K562 (cell line): Measurements from ENCODE around the gene CERCAM. TPM values are rescaled to one million over a fixed set of nuclear protein-coding genes. Genes with fewer than 3 reads are reported as not detected.

Experiments used
- ATAC-seq: fragments of 200-7000 bp; cut with Tn5 transposase; 3 replicates; pipeline ENCODE4 v1.9.1; 2020; ENCODE audit warnings: moderate library complexity
- BruUV-seq: library from RNA; stranded (reverse); fragments of 400-500 nt; replicated peaks from 2 replicates; lab custom pipeline; 2021; lab: Mats Ljungman, UMichigan
- CTCF ChIA-PET: fragments of 300-600 bp; formaldehyde crosslinking; extraction: SDS; loops from one replicate; lab custom pipeline; 2021; ENCODE audit warnings: low intra/inter-chr PET ratio; lab: Yijun Ruan, JAX
- POLR2A ChIA-PET: fragments of 300-600, 350-650 bp; sonication (Branson Sonifier 250); formaldehyde crosslinking; extraction: SDS; loops from one replicate; lab custom pipeline; 2021; ENCODE audit warnings: antibody characterized with exemption, inconsistent platforms; lab: Yijun Ruan, JAX
- DNase-seq, 4 experiments: peaks; one replicate each; pipeline versions ENCODE4 v3.0.0 to v3.0.0-alpha.2; 2011 to 2018; ENCODE audit warnings: low spot score in 3 of 4, mixed read lengths in 3 of 4; ENCODE audit errors: extremely low read depth in 1 of 4
- FAIRE-seq: peaks from 2 replicates; lab custom pipeline; 2011; peaks lifted over from hg19 to GRCh38; lab: Jason Lieb, UNC
- H2AFZ ChIP-seq: 2 replicates; pipeline ENCODE4 v1.6.0; 2011; ENCODE audit warnings: low read depth, low read length, control low read depth, inconsistent platforms
- H3K27ac ChIP-seq: fragments of 200-600 bp; 3 replicates; pipeline ENCODE4 v1.8.0; 2011; ENCODE audit warnings: low read depth, mild to moderate bottlenecking, control low read depth, inconsistent platforms, low read length, moderate library complexity, mixed read lengths; ENCODE audit errors: extremely low read depth
- H3K27me3 ChIP-seq, 2 experiments: fragments of 300-600 bp in 1 of 2; 2 replicates in 1 of 2; 3 replicates in 1 of 2; pipeline versions ENCODE4 v1.6.0 to v1.8.0; 2011; ENCODE audit warnings: inconsistent platforms in 2 of 2, low read length in 2 of 2, mild to moderate bottlenecking in 1 of 2, mixed read lengths in 1 of 2, moderate library complexity in 1 of 2; ENCODE audit not compliant: control insufficient read depth in 2 of 2, insufficient read depth in 2 of 2
- H3K36me3 ChIP-seq: fragments of 300-600 bp; 3 replicates; pipeline ENCODE4 v1.8.0; 2011; ENCODE audit warnings: mild to moderate bottlenecking, low read length, inconsistent platforms; ENCODE audit not compliant: control insufficient read depth, insufficient read depth
- H3K4me1 ChIP-seq, 2 experiments: fragments of 200-600 bp in 1 of 2; replicated peaks in 1 of 2; 2 replicates in 1 of 2; 3 replicates in 1 of 2; pipeline versions ENCODE4 v1.5.1 to v1.8.0; 2011; ENCODE audit warnings: inconsistent platforms in 2 of 2, low read length in 2 of 2, mild to moderate bottlenecking in 1 of 2, mixed read lengths in 1 of 2, moderate library complexity in 1 of 2; ENCODE audit not compliant: control insufficient read depth in 2 of 2, insufficient read depth in 2 of 2
- H3K4me2 ChIP-seq: 2 replicates; pipeline ENCODE4 v1.6.1; 2011; ENCODE audit warnings: low read length, control low read depth, inconsistent platforms, mixed read lengths; ENCODE audit not compliant: insufficient read depth
- H3K4me3 ChIP-seq: fragments of 200-600 bp; sonication (generic), shearing (Covaris generic); 2 replicates; pipeline ENCODE4 v1.5.1; 2016; ENCODE audit warnings: control low read depth, inconsistent platforms
- H3K79me2 ChIP-seq: fragments of 200-600 bp; 3 replicates; pipeline ENCODE4 v1.8.0; 2011; ENCODE audit warnings: low read length, inconsistent platforms; ENCODE audit not compliant: control insufficient read depth, insufficient read depth
- H3K9ac ChIP-seq, 2 experiments: 2 replicates each; pipeline versions ENCODE4 v1.6.0 to v1.6.1; 2011; ENCODE audit warnings: low read depth in 2 of 2, low read length in 2 of 2, control low read depth in 1 of 2, inconsistent platforms in 1 of 2, mild to moderate bottlenecking in 1 of 2, mixed read lengths in 1 of 2; ENCODE audit not compliant: insufficient read depth in 1 of 2
- H3K9me1 ChIP-seq: one replicate; pipeline ENCODE4 v1.6.0; 2011; ENCODE audit warnings: inconsistent platforms, mild to moderate bottlenecking, low read length, moderate library complexity; ENCODE audit not compliant: control insufficient read depth, insufficient read depth
- H3K9me3 ChIP-seq: replicated peaks from 2 replicates; pipeline ENCODE4 v1.5.1; 2011; ENCODE audit warnings: low read depth, low read length, inconsistent platforms; ENCODE audit not compliant: control insufficient read depth, insufficient read depth
- H4K20me1 ChIP-seq: replicated peaks from 2 replicates; pipeline ENCODE4 v1.6.1; 2011; ENCODE audit warnings: low read length, inconsistent platforms, mixed read lengths; ENCODE audit not compliant: control insufficient read depth, insufficient read depth
- DNMT1 ChIP-seq: fragments of 450-650 bp; IDR thresholded peaks from 2 replicates; pipeline ENCODE4 v1.6.1; 2016; ENCODE audit warnings: antibody characterized with exemption, mild to moderate bottlenecking
- GTF2F1 ChIP-seq: IDR thresholded peaks from 2 replicates; pipeline ENCODE4 v1.6.1; 2011; ENCODE audit warnings: low read depth, low read length, improper control_type of control experiment
- HNRNPH1 ChIP-seq: fragments of 200-400 bp; formaldehyde crosslinking; optimal IDR thresholded peaks from 2 replicates; pipeline ENCODE3; 2017; ENCODE audit warnings: low read depth, mild to moderate bottlenecking, low read length, moderate library complexity
- HNRNPK ChIP-seq: fragments of 200-400 bp; formaldehyde crosslinking; IDR thresholded peaks from one replicate; pipeline ENCODE4 v1.6.1; 2018; ENCODE audit warnings: mild to moderate bottlenecking, low read depth, low read length; ENCODE audit not compliant: poor library complexity, severe bottlenecking
- RAD51 ChIP-seq: fragments of 450-650 bp; IDR thresholded peaks from 2 replicates; pipeline ENCODE4 v1.7.1; 2016; ENCODE audit warnings: low read depth, mild to moderate bottlenecking, borderline replicate concordance
- SAFB ChIP-seq: fragments of 200-400 bp; formaldehyde crosslinking; IDR thresholded peaks from 2 replicates; pipeline ENCODE4 v1.6.1; 2017; ENCODE audit warnings: low read depth, low read length, borderline replicate concordance
- SNRNP70 ChIP-seq: fragments of 200-400 bp; formaldehyde crosslinking; optimal IDR thresholded peaks from 2 replicates; pipeline ENCODE3; 2017; ENCODE audit warnings: low read depth, low read length
- XRCC3 ChIP-seq: fragments of 450-650 bp; IDR thresholded peaks from 2 replicates; pipeline ENCODE4 v1.6.1; 2017; ENCODE audit warnings: mild to moderate bottlenecking, moderate library complexity
- ZNF184 ChIP-seq: sonication (generic); formaldehyde crosslinking; IDR thresholded peaks from 2 replicates; pipeline ENCODE4 v1.5.0; 2020; ENCODE audit warnings: missing genetic modification reagents
- WGBS: fragments of 100-300 bp; shearing (Covaris generic); methylation state at CpG from one replicate; pipeline ENCODE4 v1.1.6; 2016; ENCODE audit warnings: low coverage, mixed read lengths; ENCODE audit not compliant: insufficient coverage; ENCODE audit errors: missing lambda C conversion rate; 5-methylcytosine and 5-hydroxymethylcytosine counted together
- in situ Hi-C: fragments of 300-500 bp; cut with MboI; formaldehyde crosslinking; loops from 4 replicates; pipeline ENCODE4 v1.15.0; 2018; ENCODE audit warnings: inconsistent platforms, mixed read lengths
- intact Hi-C: fragments of 100-400 bp; cut with micrococcal nuclease; formaldehyde crosslinking; loops from 2 replicates; pipeline ENCODE4 v1.14.2; 2022
- polyA plus RNA-seq, 8 experiments: library from polyadenylated mRNA; depleted of rRNA in 4 of 8; stranded (reverse) in 5 of 8; unstranded in 3 of 8; fragments of >200 nt; fragmentation: Nextera tagmentation in 2 of 8; fragmentation: Illumina TruSeq in 1 of 8; extraction: Ambion mirVana in 2 of 8; extraction: Trizol in 1 of 8; gene quantifications; 2 replicates each; pipeline versions ENCODE4 v1.2.1 to v1.2.3, GENCODE V29; 2011 to 2014; ENCODE audit warnings: inconsistent platforms in 1 of 8, missing spikeins in 1 of 8
- total RNA-seq, 7 experiments: library from RNA; depleted of rRNA in 6 of 7; stranded (reverse); fragments of >200 nt in 6 of 7; fragmentation: Illumina TruSeq in 2 of 7; extraction: Trizol in 2 of 7; gene quantifications; 2 replicates each; pipeline versions ENCODE4 v1.2.1 to v1.2.3, GENCODE V29; 2011 to 2021; ENCODE audit warnings: low replicate concordance in 1 of 7
- TF ChIP-seq, protein P1 (sequence below): sonication (generic); formaldehyde crosslinking; IDR thresholded peaks from 2 replicates; pipeline ENCODE4 v1.8.1; 2023; ENCODE audit warnings: mild to moderate bottlenecking, missing genetic modification reagents, moderate library complexity
- TF ChIP-seq, protein P2 (sequence below): fragments of 250-450 bp; sonication (Bioruptor Pico); IDR thresholded peaks from 2 replicates; pipeline ENCODE4 v1.4.0; 2020
- TF ChIP-seq, protein P3 (sequence below): sonication (generic); formaldehyde crosslinking; IDR thresholded peaks from 2 replicates; pipeline ENCODE4 v1.8.0; 2022; ENCODE audit warnings: missing genetic modification reagents, mild to moderate bottlenecking, borderline replicate concordance
- TF ChIP-seq, protein P4 (sequence below): fragments of 450-650 bp; IDR thresholded peaks from 2 replicates; pipeline ENCODE4 v1.6.1; 2016; ENCODE audit warnings: low read depth, mild to moderate bottlenecking, moderate library complexity
- TF ChIP-seq, protein P5 (sequence below): fragments of 450-650 bp; IDR thresholded peaks from 2 replicates; pipeline ENCODE4 v1.7.1; 2018; ENCODE audit warnings: mild to moderate bottlenecking, low read depth; ENCODE audit not compliant: partially characterized antibody

CERCAM gene
- total and polyA plus RNA-seq, 9 of the 15 experiments (the other 6 are each of a cell fraction or from before 2014, with no cell fraction given), result 0.75 to 24.0 (median 18.0) TPM

DNA sequence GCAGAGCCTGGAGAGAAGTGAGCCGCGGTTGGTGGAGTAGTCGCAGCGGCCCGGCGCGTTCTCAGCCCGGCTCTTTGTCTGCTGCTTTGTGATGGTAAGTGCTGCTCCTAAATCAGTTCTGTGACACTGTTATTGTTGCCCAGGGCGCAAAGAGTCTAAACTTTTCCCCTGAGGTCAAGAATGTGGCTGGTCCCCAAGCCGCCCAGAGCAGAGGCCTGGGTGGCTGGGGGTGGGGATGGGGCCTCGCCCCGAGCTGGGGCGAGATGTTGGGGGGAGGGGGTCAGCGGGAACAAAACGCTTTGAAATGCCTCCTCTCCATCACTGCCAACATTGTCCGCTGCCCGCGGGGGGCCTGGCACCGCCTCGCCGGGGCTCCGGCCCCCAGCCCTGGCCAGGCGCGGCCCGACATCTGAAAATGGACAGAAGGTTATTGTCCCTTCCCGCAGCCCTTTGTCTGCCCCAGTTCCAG, 11.7 kb upstream of the CERCAM start:
- in situ Hi-C loops, result no loop called here
- Histone ChIP-seq H3K4me1 (peaks cover 0 to 22% of the 10 kb centered on the region in 2 experiments; a peak in 2 of 5 replicates), H3K9me1 (no peaks in the 10 kb centered on the region), H3K79me2 (no peaks in the 10 kb centered on the region), H3K9ac (no peak overlapping the region), H4K20me1 (no peaks in the 10 kb centered on the region), H3K36me3 (no peaks in the 10 kb centered on the region), H3K27ac (no peak overlapping the region), H3K4me3 (no peak overlapping the region), H3K4me2 (no peak overlapping the region), H2AFZ (no peak overlapping the region), H3K27me3 (peaks cover 0 to 6% of the 10 kb centered on the region in 2 experiments; a peak in 2 of 5 replicates), H3K9me3 (no peaks in the 10 kb centered on the region)
- WGBS, result 40% methylated on average over 13 of the region's 26 CpGs
- intact Hi-C loops, result no loop called here
- no peak for FAIRE-seq
- no peak for DNase-seq
- no peak for ATAC-seq
- POLR2A ChIA-PET, result interaction anchor here (0.9 kb wide), 1 partner anchor 9 kb away, joined by 3 read pairs; no protein-coding TSS in a partner anchor
- no TSS peak for BruUV-seq
- CTCF ChIA-PET, result interaction anchor here (0.6 to 1.9 kb wide), 2 partner anchors 45 to 47 kb away, joined by 4 read pairs; no protein-coding TSS in a partner anchor
- TF ChIP-seq, protein P1, sequence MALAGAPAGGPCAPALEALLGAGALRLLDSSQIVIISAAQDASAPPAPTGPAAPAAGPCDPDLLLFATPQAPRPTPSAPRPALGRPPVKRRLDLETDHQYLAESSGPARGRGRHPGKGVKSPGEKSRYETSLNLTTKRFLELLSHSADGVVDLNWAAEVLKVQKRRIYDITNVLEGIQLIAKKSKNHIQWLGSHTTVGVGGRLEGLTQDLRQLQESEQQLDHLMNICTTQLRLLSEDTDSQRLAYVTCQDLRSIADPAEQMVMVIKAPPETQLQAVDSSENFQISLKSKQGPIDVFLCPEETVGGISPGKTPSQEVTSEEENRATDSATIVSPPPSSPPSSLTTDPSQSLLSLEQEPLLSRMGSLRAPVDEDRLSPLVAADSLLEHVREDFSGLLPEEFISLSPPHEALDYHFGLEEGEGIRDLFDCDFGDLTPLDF (CRISPR knock-in tag), result no peak
- no peak for TF ChIP-seq SNRNP70
- TF ChIP-seq DNMT1, result no peak
- TF ChIP-seq ZNF184 (CRISPR knock-in tag), result no peak
- TF ChIP-seq, protein P2, sequence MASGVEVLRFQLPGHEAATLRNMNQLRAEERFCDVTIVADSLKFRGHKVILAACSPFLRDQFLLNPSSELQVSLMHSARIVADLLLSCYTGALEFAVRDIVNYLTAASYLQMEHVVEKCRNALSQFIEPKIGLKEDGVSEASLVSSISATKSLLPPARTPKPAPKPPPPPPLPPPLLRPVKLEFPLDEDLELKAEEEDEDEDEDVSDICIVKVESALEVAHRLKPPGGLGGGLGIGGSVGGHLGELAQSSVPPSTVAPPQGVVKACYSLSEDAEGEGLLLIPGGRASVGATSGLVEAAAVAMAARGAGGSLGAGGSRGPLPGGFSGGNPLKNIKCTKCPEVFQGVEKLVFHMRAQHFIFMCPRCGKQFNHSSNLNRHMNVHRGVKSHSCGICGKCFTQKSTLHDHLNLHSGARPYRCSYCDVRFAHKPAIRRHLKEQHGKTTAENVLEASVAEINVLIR (CRISPR knock-in tag), result no peak
- no peak for TF ChIP-seq XRCC3
- no peak for TF ChIP-seq HNRNPH1
- TF ChIP-seq, protein P3, sequence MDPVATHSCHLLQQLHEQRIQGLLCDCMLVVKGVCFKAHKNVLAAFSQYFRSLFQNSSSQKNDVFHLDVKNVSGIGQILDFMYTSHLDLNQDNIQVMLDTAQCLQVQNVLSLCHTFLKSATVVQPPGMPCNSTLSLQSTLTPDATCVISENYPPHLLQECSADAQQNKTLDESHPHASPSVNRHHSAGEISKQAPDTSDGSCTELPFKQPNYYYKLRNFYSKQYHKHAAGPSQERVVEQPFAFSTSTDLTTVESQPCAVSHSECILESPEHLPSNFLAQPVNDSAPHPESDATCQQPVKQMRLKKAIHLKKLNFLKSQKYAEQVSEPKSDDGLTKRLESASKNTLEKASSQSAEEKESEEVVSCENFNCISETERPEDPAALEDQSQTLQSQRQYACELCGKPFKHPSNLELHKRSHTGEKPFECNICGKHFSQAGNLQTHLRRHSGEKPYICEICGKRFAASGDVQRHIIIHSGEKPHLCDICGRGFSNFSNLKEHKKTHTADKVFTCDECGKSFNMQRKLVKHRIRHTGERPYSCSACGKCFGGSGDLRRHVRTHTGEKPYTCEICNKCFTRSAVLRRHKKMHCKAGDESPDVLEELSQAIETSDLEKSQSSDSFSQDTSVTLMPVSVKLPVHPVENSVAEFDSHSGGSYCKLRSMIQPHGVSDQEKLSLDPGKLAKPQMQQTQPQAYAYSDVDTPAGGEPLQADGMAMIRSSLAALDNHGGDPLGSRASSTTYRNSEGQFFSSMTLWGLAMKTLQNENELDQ, result no peak
- TF ChIP-seq SAFB, result no peak
- TF ChIP-seq, protein P4, sequence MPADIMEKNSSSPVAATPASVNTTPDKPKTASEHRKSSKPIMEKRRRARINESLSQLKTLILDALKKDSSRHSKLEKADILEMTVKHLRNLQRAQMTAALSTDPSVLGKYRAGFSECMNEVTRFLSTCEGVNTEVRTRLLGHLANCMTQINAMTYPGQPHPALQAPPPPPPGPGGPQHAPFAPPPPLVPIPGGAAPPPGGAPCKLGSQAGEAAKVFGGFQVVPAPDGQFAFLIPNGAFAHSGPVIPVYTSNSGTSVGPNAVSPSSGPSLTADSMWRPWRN, result no peak
- TF ChIP-seq, protein P5, sequence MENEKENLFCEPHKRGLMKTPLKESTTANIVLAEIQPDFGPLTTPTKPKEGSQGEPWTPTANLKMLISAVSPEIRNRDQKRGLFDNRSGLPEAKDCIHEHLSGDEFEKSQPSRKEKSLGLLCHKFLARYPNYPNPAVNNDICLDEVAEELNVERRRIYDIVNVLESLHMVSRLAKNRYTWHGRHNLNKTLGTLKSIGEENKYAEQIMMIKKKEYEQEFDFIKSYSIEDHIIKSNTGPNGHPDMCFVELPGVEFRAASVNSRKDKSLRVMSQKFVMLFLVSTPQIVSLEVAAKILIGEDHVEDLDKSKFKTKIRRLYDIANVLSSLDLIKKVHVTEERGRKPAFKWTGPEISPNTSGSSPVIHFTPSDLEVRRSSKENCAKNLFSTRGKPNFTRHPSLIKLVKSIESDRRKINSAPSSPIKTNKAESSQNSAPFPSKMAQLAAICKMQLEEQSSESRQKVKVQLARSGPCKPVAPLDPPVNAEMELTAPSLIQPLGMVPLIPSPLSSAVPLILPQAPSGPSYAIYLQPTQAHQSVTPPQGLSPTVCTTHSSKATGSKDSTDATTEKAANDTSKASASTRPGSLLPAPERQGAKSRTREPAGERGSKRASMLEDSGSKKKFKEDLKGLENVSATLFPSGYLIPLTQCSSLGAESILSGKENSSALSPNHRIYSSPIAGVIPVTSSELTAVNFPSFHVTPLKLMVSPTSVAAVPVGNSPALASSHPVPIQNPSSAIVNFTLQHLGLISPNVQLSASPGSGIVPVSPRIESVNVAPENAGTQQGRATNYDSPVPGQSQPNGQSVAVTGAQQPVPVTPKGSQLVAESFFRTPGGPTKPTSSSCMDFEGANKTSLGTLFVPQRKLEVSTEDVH, result no peak
- TF ChIP-seq GTF2F1, result no peak
- no peak for TF ChIP-seq HNRNPK
- TF ChIP-seq RAD51, result no peak
